H9 (cell line): ENCODE results near the gene PRDX3. TPM values are rescaled to one million over a fixed set of nuclear protein-coding genes. Genes with fewer than 3 reads are reported as not detected.

ENCODE experiments used
- DNase-seq: peaks from one replicate; pipeline ENCODE4 v3.0.0-alpha.2; 2017
- H2AFZ ChIP-seq: one replicate; pipeline ENCODE4 v1.6.1; 2013; ENCODE audit warnings: mild to moderate bottlenecking, low read length, control low read depth, moderate library complexity
- H2AK5ac ChIP-seq: 2 replicates; pipeline ENCODE4 v1.6.1; 2013; ENCODE audit warnings: low read length, control low read depth, mixed read lengths; ENCODE audit not compliant: insufficient read length
- H2BK120ac ChIP-seq: one replicate; pipeline ENCODE4 v1.6.1; 2013; ENCODE audit warnings: low read depth, mild to moderate bottlenecking, low read length, control low read depth, inconsistent platforms; ENCODE audit not compliant: poor library complexity, severe bottlenecking
- H2BK12ac ChIP-seq: 2 replicates; pipeline ENCODE4 v1.6.1; 2013; ENCODE audit warnings: low read length, control low read depth, mixed read lengths, low read depth; ENCODE audit not compliant: insufficient read length
- H2BK15ac ChIP-seq: 2 replicates; pipeline ENCODE4 v1.6.1; 2013; ENCODE audit warnings: low read depth, low read length, control low read depth
- H2BK20ac ChIP-seq: one replicate; pipeline ENCODE4 v1.6.1; 2013; ENCODE audit warnings: low read depth, mild to moderate bottlenecking, low read length, control low read depth, inconsistent platforms; ENCODE audit not compliant: poor library complexity, severe bottlenecking
- H2BK5ac ChIP-seq: 2 replicates; pipeline ENCODE4 v1.6.1; 2013; ENCODE audit warnings: low read length, control low read depth, mixed read lengths; ENCODE audit not compliant: insufficient read length
- H3K14ac ChIP-seq: 2 replicates; pipeline ENCODE4 v1.6.1; 2013; ENCODE audit warnings: low read length, control low read depth; ENCODE audit not compliant: insufficient read depth
- H3K18ac ChIP-seq: 2 replicates; pipeline ENCODE4 v1.6.1; 2013; ENCODE audit warnings: low read depth, mild to moderate bottlenecking, mixed read lengths, low read length, control low read depth; ENCODE audit not compliant: insufficient read length
- H3K23ac ChIP-seq: 2 replicates; pipeline ENCODE4 v1.6.1; 2013; ENCODE audit warnings: low read length, control low read depth, mixed read lengths, low read depth; ENCODE audit not compliant: insufficient read length
- H3K23me2 ChIP-seq: 2 replicates; pipeline ENCODE4 v1.6.1; 2013; ENCODE audit warnings: low read depth, mild to moderate bottlenecking, mixed read lengths, low read length, control low read depth; ENCODE audit not compliant: insufficient read length, poor library complexity, severe bottlenecking
- H3K27ac ChIP-seq: 2 replicates; pipeline ENCODE4 v1.5.1; 2013; ENCODE audit warnings: low read length, control low read depth, mixed read lengths, low read depth; ENCODE audit not compliant: insufficient read length
- H3K27me3 ChIP-seq: 2 replicates; pipeline ENCODE4 v1.6.1; 2013; ENCODE audit warnings: low read length, control low read depth, inconsistent platforms; ENCODE audit not compliant: insufficient read depth
- H3K4ac ChIP-seq: 2 replicates; pipeline ENCODE4 v1.6.1; 2013; ENCODE audit warnings: low read depth, mild to moderate bottlenecking, control low read depth, inconsistent platforms, low read length, moderate library complexity
- H3K4me1 ChIP-seq: 2 replicates; pipeline ENCODE4 v1.6.1; 2013; ENCODE audit warnings: low read length, control low read depth, inconsistent platforms; ENCODE audit not compliant: insufficient read depth
- H3K4me2 ChIP-seq: 2 replicates; pipeline ENCODE4 v1.6.1; 2013; ENCODE audit warnings: low read length, control low read depth, mixed read lengths; ENCODE audit not compliant: insufficient read length, insufficient read depth
- H3K56ac ChIP-seq: 2 replicates; pipeline ENCODE4 v1.6.1; 2013; ENCODE audit warnings: low read depth, mild to moderate bottlenecking, mixed read lengths, low read length, control low read depth; ENCODE audit not compliant: insufficient read length
- H3K79me1 ChIP-seq: 2 replicates; pipeline ENCODE4 v1.6.1; 2013; ENCODE audit warnings: low read depth, mild to moderate bottlenecking, moderate library complexity, low read length, control low read depth, inconsistent platforms; ENCODE audit not compliant: insufficient read depth, poor library complexity, severe bottlenecking
- H3K79me2 ChIP-seq: 2 replicates; pipeline ENCODE4 v1.6.1; 2013; ENCODE audit warnings: low read length, control low read depth, inconsistent platforms; ENCODE audit not compliant: insufficient read depth
- H3K9ac ChIP-seq: 2 replicates; pipeline ENCODE4 v1.6.1; 2013; ENCODE audit warnings: low read length, control low read depth, mixed read lengths; ENCODE audit not compliant: insufficient read length; ENCODE audit errors: extremely low read depth
- H3K9me3 ChIP-seq: one replicate; pipeline ENCODE4 v1.6.1; 2013; ENCODE audit warnings: low read depth, low read length, inconsistent platforms; ENCODE audit not compliant: control insufficient read depth
- H3T11ph ChIP-seq: one replicate; pipeline ENCODE4 v1.6.1; 2013; ENCODE audit warnings: mild to moderate bottlenecking, low read length, control low read depth, inconsistent platforms
- H4K20me1 ChIP-seq: one replicate; pipeline ENCODE4 v1.6.1; 2013; ENCODE audit not compliant: control insufficient read depth, insufficient read length, insufficient read depth
- H4K5ac ChIP-seq: 2 replicates; pipeline ENCODE4 v1.6.1; 2013; ENCODE audit warnings: low read depth, mild to moderate bottlenecking, mixed read lengths, low read length, control low read depth; ENCODE audit not compliant: insufficient read length
- H4K8ac ChIP-seq: replicated peaks from 2 replicates; pipeline ENCODE4 v1.6.1; 2013; ENCODE audit warnings: low read length, control low read depth, mixed read lengths, low read depth; ENCODE audit not compliant: insufficient read length
- H4K91ac ChIP-seq: 2 replicates; pipeline ENCODE4 v1.6.1; 2013; ENCODE audit warnings: low read depth, mild to moderate bottlenecking, moderate library complexity, mixed read lengths, low read length, control low read depth; ENCODE audit not compliant: insufficient read length
- H3K27ac Mint-ChIP-seq, 3 experiments: 2 replicates in 2 of 3; 3 replicates in 1 of 3; pipeline ENCODE4 v1.8.0; 2020 to 2021; ENCODE audit warnings: mixed read lengths in 3 of 3, mild to moderate bottlenecking in 1 of 3, moderate library complexity in 1 of 3
- H3K27me3 Mint-ChIP-seq: 2 replicates; pipeline ENCODE4 v1.8.0; 2021; ENCODE audit warnings: low read depth, mild to moderate bottlenecking, moderate library complexity, mixed read lengths
- H3K36me3 Mint-ChIP-seq, 3 experiments: 2 replicates in 2 of 3; 3 replicates in 1 of 3; pipeline ENCODE4 v1.8.0; 2020 to 2021; ENCODE audit warnings: low read depth in 3 of 3, mixed read lengths in 3 of 3; ENCODE audit not compliant: insufficient read depth in 1 of 3
- H3K4me1 Mint-ChIP-seq, 2 experiments: 2 replicates each; pipeline ENCODE4 v1.8.0; 2020; ENCODE audit warnings: mixed read lengths in 2 of 2
- H3K4me3 Mint-ChIP-seq, 2 experiments: 2 replicates in 1 of 2; 3 replicates in 1 of 2; pipeline ENCODE4 v1.8.0; 2020 to 2021; ENCODE audit warnings: mild to moderate bottlenecking in 2 of 2, mixed read lengths in 2 of 2, moderate library complexity in 1 of 2
- H3K9me3 Mint-ChIP-seq, 2 experiments: 2 replicates in 1 of 2; 3 replicates in 1 of 2; pipeline ENCODE4 v1.8.0; 2020; ENCODE audit warnings: mild to moderate bottlenecking in 2 of 2, mixed read lengths in 2 of 2, moderate library complexity in 1 of 2
- WGBS: extraction: QIAGEN DNeasy Blood & Tissue Kit; methylation state at CpG from one replicate; pipeline ENCODE4 v1.1.7; 2013; ENCODE audit warnings: missing lambda C conversion rate, low lambda C conversion rate, mixed read lengths; ENCODE audit not compliant: insufficient read length; ENCODE audit errors: extremely low coverage; 5-methylcytosine and 5-hydroxymethylcytosine counted together
- total RNA-seq: library from RNA; stranded (reverse); gene quantifications from 2 replicates; pipeline ENCODE4 v1.2.1, GENCODE V29; 2021
- TF ChIP-seq, protein P1 (sequence below): fragments of 200-600 bp; sonication (generic); conservative IDR thresholded peaks from 3 replicates; pipeline ENCODE4 v1.8.0; 2021; ENCODE audit warnings: antibody characterized with exemption, mild to moderate bottlenecking

PRDX3 gene
- total RNA-seq, 1 experiment from 2014 or later, result 181 TPM

DNA sequence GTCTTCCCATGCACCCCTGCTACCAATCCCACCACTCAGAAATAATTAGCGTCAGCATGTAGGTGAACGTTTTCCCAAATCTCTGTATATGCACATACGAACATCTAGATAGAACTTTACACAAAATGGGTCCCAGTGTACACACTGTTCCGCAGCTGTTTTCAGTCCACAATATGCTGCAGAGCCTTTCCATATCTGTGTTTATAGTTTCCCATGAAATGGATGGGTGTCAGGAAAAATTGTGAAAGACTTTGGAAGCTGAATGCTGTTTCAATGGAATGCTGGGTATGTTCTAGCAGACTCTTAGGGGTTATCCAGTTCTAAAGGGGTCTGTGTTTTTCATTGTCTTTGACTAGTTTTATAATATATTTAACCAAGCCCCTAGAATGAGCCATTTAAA, 42.6 kb upstream of the PRDX3 start:
- Histone ChIP-seq H3K23me2 (no peaks in the 10 kb centered on the region), H2BK5ac (no peak overlapping the region), H3K4me2 (no peak overlapping the region), H3K79me1 (no peaks in the 10 kb centered on the region), H3K23ac (no peak overlapping the region), H4K5ac (no peak overlapping the region), H2BK15ac (no peak overlapping the region), H3K9ac (no peak overlapping the region), H3K9me3 (no peaks in the 10 kb centered on the region), H3K27me3 (no peaks in the 10 kb centered on the region), H4K91ac (no peak overlapping the region), H3K4me1 (peaks cover 8% of the 10 kb centered on the region; the same call in 1 of the 2 replicates), H3K56ac (no peak overlapping the region), H2BK120ac (no peak overlapping the region), H2BK12ac (no peak overlapping the region), H4K20me1 (no peaks in the 10 kb centered on the region), H3K27ac (no peak overlapping the region), H3K79me2 (no peaks in the 10 kb centered on the region), H2AK5ac (no peak overlapping the region), H2BK20ac (no peak overlapping the region), H3T11ph (no peak overlapping the region), H4K8ac (no peak overlapping the region), H3K14ac (no peak overlapping the region), H2AFZ (no peak overlapping the region), H3K4ac (no peak overlapping the region), H3K18ac (no peak overlapping the region)
- no peak overlapping the region for H3K27ac Mint-ChIP-seq
- no peaks in the 10 kb centered on the region for H3K36me3 Mint-ChIP-seq
- H3K4me1 Mint-ChIP-seq, result peaks cover 24 to 29% of the 10 kb centered on the region in 2 experiments
- DNase-seq, result no peak
- TF ChIP-seq, protein P1, sequence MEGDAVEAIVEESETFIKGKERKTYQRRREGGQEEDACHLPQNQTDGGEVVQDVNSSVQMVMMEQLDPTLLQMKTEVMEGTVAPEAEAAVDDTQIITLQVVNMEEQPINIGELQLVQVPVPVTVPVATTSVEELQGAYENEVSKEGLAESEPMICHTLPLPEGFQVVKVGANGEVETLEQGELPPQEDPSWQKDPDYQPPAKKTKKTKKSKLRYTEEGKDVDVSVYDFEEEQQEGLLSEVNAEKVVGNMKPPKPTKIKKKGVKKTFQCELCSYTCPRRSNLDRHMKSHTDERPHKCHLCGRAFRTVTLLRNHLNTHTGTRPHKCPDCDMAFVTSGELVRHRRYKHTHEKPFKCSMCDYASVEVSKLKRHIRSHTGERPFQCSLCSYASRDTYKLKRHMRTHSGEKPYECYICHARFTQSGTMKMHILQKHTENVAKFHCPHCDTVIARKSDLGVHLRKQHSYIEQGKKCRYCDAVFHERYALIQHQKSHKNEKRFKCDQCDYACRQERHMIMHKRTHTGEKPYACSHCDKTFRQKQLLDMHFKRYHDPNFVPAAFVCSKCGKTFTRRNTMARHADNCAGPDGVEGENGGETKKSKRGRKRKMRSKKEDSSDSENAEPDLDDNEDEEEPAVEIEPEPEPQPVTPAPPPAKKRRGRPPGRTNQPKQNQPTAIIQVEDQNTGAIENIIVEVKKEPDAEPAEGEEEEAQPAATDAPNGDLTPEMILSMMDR, result no peak
- no peaks in the 10 kb centered on the region; a peak in 1 of 5 replicates for H3K9me3 Mint-ChIP-seq
- no peak overlapping the region for H3K4me3 Mint-ChIP-seq
- H3K27me3 Mint-ChIP-seq, result no peaks in the 10 kb centered on the region
- no CpG with 5 or more reads among the region's 4 CpGs for WGBS
